Neuronal stem cell (in vitro differentiated cells): ENCODE measurements around the gene CAMTA1.

ENCODE experiments used
- DNase-seq: peaks from one replicate; pipeline ENCODE4 v3.0.0-alpha.2; 2013; ENCODE audit warnings: low spot score
- H2AFZ ChIP-seq: one replicate; pipeline ENCODE4 v1.6.1; 2013; ENCODE audit warnings: mild to moderate bottlenecking, low read length, inconsistent platforms
- H2AK5ac ChIP-seq: 2 replicates; pipeline ENCODE4 v1.6.1; 2013; ENCODE audit warnings: low read depth, mild to moderate bottlenecking, inconsistent platforms, low read length, moderate library complexity, mixed read lengths
- H2BK120ac ChIP-seq: 2 replicates; pipeline ENCODE4 v1.6.1; 2013; ENCODE audit warnings: low read depth, mild to moderate bottlenecking, inconsistent platforms, low read length, moderate library complexity, mixed read lengths
- H2BK12ac ChIP-seq: one replicate; pipeline ENCODE4 v1.6.1; 2013; ENCODE audit warnings: low read length, inconsistent platforms
- H2BK15ac ChIP-seq: 2 replicates; pipeline ENCODE4 v1.6.1; 2013; ENCODE audit warnings: mild to moderate bottlenecking, low read length, inconsistent platforms, mixed read lengths
- H2BK5ac ChIP-seq: one replicate; pipeline ENCODE4 v1.6.1; 2013; ENCODE audit warnings: inconsistent platforms, mild to moderate bottlenecking, low read length, moderate library complexity
- H3K14ac ChIP-seq: one replicate; pipeline ENCODE4 v1.6.1; 2013; ENCODE audit warnings: low read length, inconsistent platforms
- H3K18ac ChIP-seq: 2 replicates; pipeline ENCODE4 v1.6.1; 2013; ENCODE audit warnings: low read length, inconsistent platforms
- H3K23ac ChIP-seq: 2 replicates; pipeline ENCODE4 v1.6.1; 2013; ENCODE audit warnings: low read depth, mild to moderate bottlenecking, mixed read lengths, low read length, inconsistent platforms; ENCODE audit not compliant: poor library complexity
- H3K27ac ChIP-seq: replicated peaks from 3 replicates; pipeline ENCODE4 v1.5.1; 2013; ENCODE audit warnings: low read length, inconsistent platforms
- H3K27me3 ChIP-seq, 3 experiments: 2 replicates each; pipeline ENCODE4 v1.6.1; 2013; ENCODE audit warnings: low read length in 3 of 3, mild to moderate bottlenecking in 2 of 3, inconsistent platforms in 1 of 3, low read depth in 1 of 3, mixed read lengths in 1 of 3, moderate library complexity in 1 of 3; ENCODE audit not compliant: control insufficient read depth in 3 of 3, insufficient read depth in 3 of 3
- H3K36me3 ChIP-seq, 2 donors: replicated peaks in 1 of 2; 2 replicates each; pipeline ENCODE4 v1.6.1; 2013; ENCODE audit warnings: low read length in 2 of 2; ENCODE audit not compliant: control insufficient read depth in 2 of 2, insufficient read depth in 2 of 2
- H3K4ac ChIP-seq: 2 replicates; pipeline ENCODE4 v1.6.1; 2013; ENCODE audit warnings: inconsistent platforms, mild to moderate bottlenecking, low read length, moderate library complexity
- H3K4me1 ChIP-seq, 2 donors: 1 replicate in 1 of 2; 2 replicates in 1 of 2; pipeline ENCODE4 v1.6.1; 2013; ENCODE audit warnings: low read length in 2 of 2, low read depth in 1 of 2; ENCODE audit not compliant: control insufficient read depth in 2 of 2, insufficient read depth in 1 of 2
- H3K4me2 ChIP-seq: one replicate; pipeline ENCODE4 v1.6.1; 2013; ENCODE audit warnings: mild to moderate bottlenecking, low read length, inconsistent platforms; ENCODE audit not compliant: insufficient read depth, poor library complexity, severe bottlenecking
- H3K4me3 ChIP-seq, 2 donors: 2 replicates each; pipeline ENCODE4 v1.5.1; 2013; ENCODE audit warnings: low read length in 2 of 2, mild to moderate bottlenecking in 2 of 2, inconsistent platforms in 1 of 2, moderate library complexity in 1 of 2
- H3K79me1 ChIP-seq: one replicate; pipeline ENCODE4 v1.6.1; 2013; ENCODE audit warnings: low read depth, mild to moderate bottlenecking, inconsistent platforms, low read length, moderate library complexity
- H3K9ac ChIP-seq: one replicate; pipeline ENCODE4 v1.6.1; 2013; ENCODE audit warnings: mild to moderate bottlenecking, low read depth, low read length, inconsistent platforms; ENCODE audit not compliant: poor library complexity
- H3K9me3 ChIP-seq, 2 donors: replicated peaks in 1 of 2; 2 replicates each; pipeline versions ENCODE3 to v1.6.1; 2013; ENCODE audit warnings: low read length in 2 of 2, mild to moderate bottlenecking in 2 of 2, inconsistent platforms in 1 of 2, low read depth in 1 of 2, mixed read lengths in 1 of 2, moderate library complexity in 1 of 2; ENCODE audit not compliant: control insufficient read depth in 2 of 2, insufficient read depth in 1 of 2
- H4K8ac ChIP-seq: one replicate; pipeline ENCODE4 v1.6.1; 2013; ENCODE audit warnings: low read depth, mild to moderate bottlenecking, inconsistent platforms, low read length, moderate library complexity
- H4K91ac ChIP-seq: one replicate; pipeline ENCODE4 v1.6.1; 2013; ENCODE audit warnings: low read length, low read depth, mild to moderate bottlenecking, inconsistent platforms; ENCODE audit not compliant: poor library complexity
- WGBS, 2 donors: extraction: QIAGEN DNeasy Blood & Tissue Kit; methylation state at CpG; one replicate each; pipeline ENCODE4 v1.1.7; 2013; ENCODE audit warnings: missing lambda C conversion rate in 2 of 2, mixed read lengths in 1 of 2; ENCODE audit not compliant: insufficient read length in 2 of 2, insufficient replicate concordance in 1 of 2; ENCODE audit errors: extremely low coverage in 2 of 2; 5-methylcytosine and 5-hydroxymethylcytosine counted together

The CAMTA1 gene

GRCh38 chr1:7374563-7375160 lies 589.4 kb downstream of the CAMTA1 start:
- Histone ChIP-seq H3K27ac (no peak overlapping the region), H2AK5ac (peak overlapping the region; percentile 36), H2BK15ac (peak overlapping the region; percentile 22), H2BK5ac (no peak overlapping the region), H3K36me3 (no peaks in the 10 kb centered on the region), H3K4me1 (peaks cover 6 to 24% of the 10 kb centered on the region in 2 donors), H2BK120ac (no peak overlapping the region), H2AFZ (no peak overlapping the region), H3K14ac (no peak overlapping the region), H3K9me3 (no peaks in the 10 kb centered on the region), H3K4me2 (no peak overlapping the region), H4K91ac (no peak overlapping the region), H3K23ac (no peak overlapping the region), H4K8ac (no peak overlapping the region), H3K18ac (peak overlapping the region; percentile 63), H3K4me3 (no peak overlapping the region), H3K27me3 (no peaks in the 10 kb centered on the region), H3K79me1 (no peaks in the 10 kb centered on the region), H3K4ac (peak overlapping the region; percentile 32), H3K9ac (no peak overlapping the region), H2BK12ac (no peak overlapping the region)
- WGBS, 2 donors = no CpG with 5 or more reads among the region's 12 CpGs
- DNase-seq = no peak

GRCh38 chr1:7375329-7375728 lies 590.1 kb downstream of the CAMTA1 start:
- no CpG with 5 or more reads among the region's 7 CpGs for WGBS, 2 donors
- H3K18ac ChIP-seq = no peak overlapping the region
- peaks cover 11 to 26% of the 10 kb centered on the region in 2 donors for H3K4me1 ChIP-seq
- no peak overlapping the region for H3K23ac ChIP-seq
- no peak overlapping the region for H2BK120ac ChIP-seq
- H3K27ac ChIP-seq = no peak overlapping the region
- H4K91ac ChIP-seq = no peak overlapping the region
- no peak overlapping the region for H3K9ac ChIP-seq
- H2BK5ac ChIP-seq = no peak overlapping the region
- no peak overlapping the region for H2AFZ ChIP-seq
- no peaks in the 10 kb centered on the region for H3K79me1 ChIP-seq
- no peak overlapping the region for H2BK15ac ChIP-seq
- no peaks in the 10 kb centered on the region for H3K27me3 ChIP-seq
- H3K14ac ChIP-seq = no peak overlapping the region
- no peaks in the 10 kb centered on the region for H3K9me3 ChIP-seq
- peak overlapping the region; percentile 8 for H2AK5ac ChIP-seq
- H3K4me2 ChIP-seq = no peak overlapping the region
- no peaks in the 10 kb centered on the region for H3K36me3 ChIP-seq
- no peak for DNase-seq
- H2BK12ac ChIP-seq = no peak overlapping the region
- H3K4ac ChIP-seq = no peak overlapping the region
- H4K8ac ChIP-seq = no peak overlapping the region
- no peak overlapping the region for H3K4me3 ChIP-seq

- no peak overlapping the region for H3K14ac ChIP-seq
- H3K9me3 ChIP-seq = no peaks in the 10 kb centered on the region
- H2AK5ac ChIP-seq = no peak overlapping the region
- H4K91ac ChIP-seq = no peak overlapping the region
- no peak overlapping the region for H4K8ac ChIP-seq
- no peak overlapping the region for H3K27ac ChIP-seq
- DNase-seq = no peak
- no peak overlapping the region for H3K4me3 ChIP-seq
- H2BK120ac ChIP-seq = no peak overlapping the region
- no peaks in the 10 kb centered on the region for H3K79me1 ChIP-seq
- no peak overlapping the region for H2BK12ac ChIP-seq
- H3K4ac ChIP-seq = no peak overlapping the region
- H2BK5ac ChIP-seq = no peak overlapping the region
- no peak overlapping the region for H2BK15ac ChIP-seq
- no peak overlapping the region for H3K23ac ChIP-seq
- no peak overlapping the region for H3K4me2 ChIP-seq
- H3K27me3 ChIP-seq = no peaks in the 10 kb centered on the region
- no peak overlapping the region for H2AFZ ChIP-seq
- H3K36me3 ChIP-seq = no peaks in the 10 kb centered on the region
- no peak overlapping the region for H3K18ac ChIP-seq
- no peak overlapping the region for H3K9ac ChIP-seq
- WGBS, 2 donors = no CpG with 5 or more reads among the region's 9 CpGs
- H3K4me1 ChIP-seq = peaks cover 11 to 28% of the 10 kb centered on the region in 2 donors
Measured at GRCh38 chr1:7375781-7376660, 590.8 kb downstream of the CAMTA1 start.

GRCh38 chr1:7376676-7377075 lies 591.4 kb downstream of the CAMTA1 start:
- Histone ChIP-seq H3K4me2 (no peak overlapping the region), H3K27ac (no peak overlapping the region), H4K91ac (no peak overlapping the region), H3K18ac (no peak overlapping the region), H3K4me3 (no peak overlapping the region), H3K9ac (no peak overlapping the region), H3K4ac (no peak overlapping the region), H3K27me3 (no peaks in the 10 kb centered on the region), H3K36me3 (no peaks in the 10 kb centered on the region), H2BK5ac (no peak overlapping the region), H2BK12ac (no peak overlapping the region), H3K79me1 (no peaks in the 10 kb centered on the region), H3K23ac (no peak overlapping the region), H2AFZ (no peak overlapping the region), H3K9me3 (no peaks in the 10 kb centered on the region), H4K8ac (no peak overlapping the region), H3K14ac (no peak overlapping the region), H2BK120ac (no peak overlapping the region), H3K4me1 (peaks cover 11 to 28% of the 10 kb centered on the region in 2 donors), H2AK5ac (no peak overlapping the region), H2BK15ac (no peak overlapping the region)
- DNase-seq = no peak
- no CpG with 5 or more reads among the region's 4 CpGs for WGBS, 2 donors
